ACC112 (cell line): ENCODE data around the gene SYNDIG1.

Source experiments
- H2AFZ ChIP-seq: fragments of 200-600 bp; sonication (generic); one replicate; pipeline ENCODE4 v1.6.0; 2017; ENCODE audit warnings: antibody characterized with exemption, low read length; ENCODE audit not compliant: unreplicated experiment
- H3K27ac ChIP-seq: fragments of 200-600 bp; sonication (generic); 2 replicates; pipeline ENCODE4 v1.5.1; 2014; ENCODE audit warnings: low read depth, mild to moderate bottlenecking, antibody characterized with exemption, low read length, moderate library complexity
- H3K27me3 ChIP-seq: fragments of 200-600 bp; sonication (generic); 2 replicates; pipeline ENCODE4 v1.6.1; 2014; ENCODE audit warnings: mild to moderate bottlenecking, antibody characterized with exemption, low read length, moderate library complexity, mixed read lengths; ENCODE audit not compliant: insufficient read depth
- H3K36me3 ChIP-seq: fragments of 200-600 bp; sonication (generic); 2 replicates; pipeline ENCODE4 v1.6.1; 2016; ENCODE audit warnings: mild to moderate bottlenecking, antibody characterized with exemption, low read length, moderate library complexity, mixed read lengths; ENCODE audit not compliant: insufficient read depth
- H3K4me1 ChIP-seq: fragments of 200-600 bp; sonication (generic); one replicate; pipeline ENCODE4 v1.6.1; 2016; ENCODE audit warnings: low read length, mixed read lengths; ENCODE audit not compliant: insufficient read depth, unreplicated experiment, control insufficient read depth
- H3K4me3 ChIP-seq: fragments of 200-600 bp; sonication (generic); 2 replicates; pipeline ENCODE4 v1.5.1; 2014; ENCODE audit warnings: mild to moderate bottlenecking, low read depth, low read length
- H3K79me2 ChIP-seq: fragments of 200-600 bp; sonication (generic); one replicate; pipeline ENCODE4 v1.6.0; 2016; ENCODE audit warnings: low read length; ENCODE audit not compliant: control insufficient read depth, unreplicated experiment, insufficient read depth

Gene SYNDIG1

GRCh38 chr20:24702501-24703283 is 233.3 kb downstream of the SYNDIG1 start:
- no peak overlapping the region for H3K4me3 ChIP-seq
- no peaks in the 10 kb centered on the region for H3K79me2 ChIP-seq
- H3K36me3 ChIP-seq = no peaks in the 10 kb centered on the region
- H3K4me1 ChIP-seq = no peaks in the 10 kb centered on the region
- H3K27me3 ChIP-seq = no peaks in the 10 kb centered on the region
- H2AFZ ChIP-seq = no peak overlapping the region
- H3K27ac ChIP-seq = no peak overlapping the region

GRCh38 chr20:24703284-24703610 is 233.8 kb downstream of the SYNDIG1 start:
- Histone ChIP-seq H3K27me3 (no peaks in the 10 kb centered on the region), H3K4me1 (no peaks in the 10 kb centered on the region), H2AFZ (no peak overlapping the region), H3K27ac (no peak overlapping the region), H3K4me3 (no peak overlapping the region), H3K36me3 (no peaks in the 10 kb centered on the region), H3K79me2 (no peaks in the 10 kb centered on the region)

GRCh38 chr20:24704899-24705298 is 235.5 kb downstream of the SYNDIG1 start:
- no peak overlapping the region for H3K4me3 ChIP-seq
- H3K27ac ChIP-seq = no peak overlapping the region
- no peaks in the 10 kb centered on the region for H3K79me2 ChIP-seq
- H3K4me1 ChIP-seq = no peaks in the 10 kb centered on the region
- peaks cover 11% of the 10 kb centered on the region; the same call in 1 of the 2 replicates for H3K27me3 ChIP-seq
- no peak overlapping the region for H2AFZ ChIP-seq
- H3K36me3 ChIP-seq = no peaks in the 10 kb centered on the region

GRCh38 chr20:24705486-24705885 is 236.1 kb downstream of the SYNDIG1 start:
- Histone ChIP-seq H3K79me2 (no peaks in the 10 kb centered on the region), H3K36me3 (no peaks in the 10 kb centered on the region), H3K4me1 (no peaks in the 10 kb centered on the region), H3K27me3 (peaks cover 17% of the 10 kb centered on the region), H3K27ac (no peak overlapping the region), H2AFZ (no peak overlapping the region), H3K4me3 (no peak overlapping the region)

- peaks cover 24% of the 10 kb centered on the region for H3K27me3 ChIP-seq
- H3K27ac ChIP-seq = no peak overlapping the region
- no peaks in the 10 kb centered on the region for H3K4me1 ChIP-seq
- no peaks in the 10 kb centered on the region for H3K36me3 ChIP-seq
- H2AFZ ChIP-seq = no peak overlapping the region
- H3K79me2 ChIP-seq = no peaks in the 10 kb centered on the region
- no peak overlapping the region for H3K4me3 ChIP-seq
Measured at GRCh38 chr20:24708411-24709295, 239.2 kb downstream of the SYNDIG1 start.
